Stimulated activated CD4-positive, alpha-beta T cell treated with anti-CD3 and anti-CD28 coated beads, Interleukin-1b, Interleukin-23, amount 100 ng/mL, for 1 hour (primary cell): ENCODE results near the gene ZNF385C.
"Not testable (repeated sequence)": the region's sequence is repeated elsewhere in the genome, so short reads cannot be mapped to it uniquely, and the experiment has no call there.

Experiments used
- DNase-seq, 2 donors: peaks; one replicate each; pipeline ENCODE4 v3.0.0-alpha.2; 2020; ENCODE audit warnings: low read depth in 2 of 2

The ZNF385C gene

DNA sequence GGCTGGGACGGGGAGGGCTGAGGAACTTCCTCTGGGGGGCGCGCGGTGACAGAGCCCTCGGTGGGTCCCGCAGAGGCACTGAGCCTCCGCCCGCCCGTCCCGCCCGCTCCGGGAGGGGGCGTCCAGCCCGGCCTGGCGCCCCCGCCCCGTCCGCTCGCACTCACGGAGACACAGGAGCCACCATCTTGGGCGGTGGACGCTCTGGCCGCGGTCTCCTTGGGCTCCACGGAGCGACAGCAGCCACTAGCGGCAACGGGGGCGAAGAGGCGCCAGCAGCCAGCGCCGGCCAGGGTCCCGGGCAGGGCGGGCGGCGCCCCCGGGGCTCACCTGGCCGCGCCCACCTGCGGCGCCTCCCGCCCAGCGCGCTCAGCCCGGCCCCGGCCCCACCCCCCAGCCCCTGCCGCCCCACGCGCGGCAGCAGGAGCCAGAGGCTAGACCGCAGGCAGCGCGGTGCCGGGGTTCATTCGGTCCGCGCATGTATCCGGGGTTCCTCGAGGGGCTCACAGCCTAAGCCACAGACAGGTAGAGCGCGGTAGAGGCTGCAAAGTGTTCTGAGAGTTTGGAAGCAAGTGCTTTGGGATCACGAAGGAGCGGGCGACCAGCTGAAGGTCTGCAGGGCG, 47.8 kb downstream of the ZNF385C start, which contains the start of gene C17orf113:
Gene C17orf113 (minus strand): TSS at position 209 of the 620 bp plus-strand sequence. CDS start 7,225 bp downstream, outside the sequence.
- DNase-seq = no peak

DNA sequence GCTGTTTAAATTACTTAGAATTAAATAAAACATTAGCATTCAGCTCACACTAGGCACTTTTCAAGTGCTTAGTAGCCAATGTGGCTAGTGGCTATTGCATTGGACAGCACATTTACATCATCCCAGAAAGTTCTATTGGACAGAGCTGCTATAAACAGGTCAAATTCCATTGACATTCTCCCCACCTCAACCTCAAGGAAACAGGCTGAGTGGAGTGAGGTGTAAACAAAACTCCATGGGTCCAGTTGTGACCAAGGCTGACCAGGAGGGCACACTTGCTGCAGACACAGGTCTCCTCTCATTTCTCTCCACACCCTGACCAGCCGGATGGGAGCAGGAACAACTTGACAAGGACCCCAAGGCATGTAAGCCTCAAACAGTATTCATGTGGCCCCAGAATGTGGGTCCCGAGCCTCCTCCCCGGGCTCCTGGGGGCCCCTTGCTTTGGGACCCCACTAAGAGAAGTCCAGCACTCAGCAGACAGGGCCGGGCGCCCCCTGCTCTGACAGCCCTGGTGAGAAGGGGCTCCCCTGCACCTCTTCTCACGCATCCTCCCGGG, 48.4 kb downstream of the ZNF385C start:
- DNase-seq = no peak

DNA sequence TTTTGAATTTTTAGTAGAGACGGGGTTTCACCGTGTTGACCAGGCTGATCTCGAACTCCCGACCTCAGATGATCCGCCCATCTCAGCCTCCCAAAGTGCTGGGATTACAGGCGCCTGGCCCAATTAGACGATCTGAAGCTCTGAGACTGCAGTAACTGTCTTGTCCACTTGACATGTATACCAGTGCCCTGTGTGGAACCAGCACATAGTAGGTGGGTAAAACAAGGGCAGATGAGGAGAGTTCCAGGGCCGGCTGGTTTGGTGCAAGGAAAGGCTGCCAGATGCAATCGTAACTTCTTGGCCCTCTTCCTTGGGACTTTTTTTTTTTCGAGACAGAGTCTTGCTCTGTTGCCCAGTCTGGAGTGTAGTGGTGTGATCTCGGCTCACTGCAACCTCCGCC, 50.9 kb downstream of the ZNF385C start:
- DNase-seq = no peak

DNA sequence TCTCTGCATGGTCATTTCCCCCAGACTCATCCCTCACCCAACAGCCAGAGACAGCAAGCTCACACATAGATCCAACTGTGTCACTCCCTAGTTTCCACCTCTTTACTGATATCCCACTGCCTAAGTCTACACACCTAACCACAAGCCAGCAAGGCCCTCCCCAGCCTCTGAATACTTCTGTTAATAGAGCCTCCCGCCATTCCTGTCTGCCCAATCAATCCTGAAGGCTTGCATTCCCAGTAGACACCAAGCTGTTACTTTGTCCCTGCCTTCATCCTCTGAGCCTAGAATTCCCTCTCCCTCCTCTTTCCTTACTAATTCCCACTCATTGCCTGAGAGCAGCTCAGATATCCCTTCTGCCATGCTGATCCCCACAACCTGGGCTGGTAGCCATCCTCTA, 52.6 kb downstream of the ZNF385C start:
- no peak for DNase-seq

DNA sequence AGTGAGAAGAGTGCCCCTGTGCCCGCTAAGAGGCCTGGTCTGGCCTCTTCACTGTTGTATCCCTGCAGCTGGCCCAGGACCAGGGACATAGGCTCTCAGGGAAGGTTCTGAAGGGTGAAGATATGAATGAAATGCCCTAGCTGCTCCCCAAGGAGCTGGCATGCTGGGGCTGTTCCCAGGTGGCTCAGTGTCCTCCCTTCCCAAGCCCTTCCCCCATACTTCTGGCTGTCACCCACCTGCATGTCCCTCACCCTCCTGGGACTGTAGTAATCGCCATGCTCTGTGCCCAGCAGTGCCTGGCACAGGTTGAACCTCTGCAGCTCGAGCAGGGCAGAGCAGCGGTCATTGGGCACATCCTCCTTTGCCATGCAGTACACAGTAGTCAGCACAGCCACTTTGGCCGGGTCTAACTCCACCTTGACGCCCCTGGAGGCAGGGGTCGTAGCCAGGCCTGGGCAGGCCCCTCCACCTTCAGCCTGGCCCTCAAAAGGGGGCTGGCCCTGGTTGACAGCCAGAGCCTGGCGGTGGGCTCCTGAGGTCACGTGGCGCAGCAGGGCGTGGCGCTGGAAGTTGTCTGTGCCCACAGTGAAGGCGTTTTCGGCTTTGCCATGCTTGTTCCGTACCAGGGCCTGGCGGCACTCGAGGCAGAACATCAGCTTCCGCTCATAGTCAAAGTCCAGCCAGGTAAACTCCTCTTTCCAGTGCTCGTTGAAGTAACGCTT, 55.5 kb downstream of the ZNF385C start:
- DNase-seq = no peak

DNA sequence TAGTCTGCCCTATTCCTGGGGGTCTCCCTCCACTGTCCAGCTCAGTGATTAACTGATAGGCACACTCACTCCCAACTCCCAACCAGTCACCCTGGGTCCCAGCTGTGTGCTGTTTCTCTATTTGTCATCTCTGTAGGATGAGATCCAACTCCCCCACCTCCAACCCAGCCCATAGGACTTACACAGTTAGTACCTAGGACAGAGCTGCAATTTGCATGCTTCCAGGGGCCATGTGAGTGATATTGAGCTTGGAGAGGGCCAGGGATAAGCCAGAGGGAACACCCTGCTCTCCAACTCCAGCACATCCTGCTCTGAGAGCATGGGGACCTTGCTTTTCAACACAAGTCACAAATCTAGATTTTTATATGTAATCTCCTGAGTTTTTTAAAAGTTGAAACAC, 56.7 kb downstream of the ZNF385C start:
- DNase-seq = no peak

DNA sequence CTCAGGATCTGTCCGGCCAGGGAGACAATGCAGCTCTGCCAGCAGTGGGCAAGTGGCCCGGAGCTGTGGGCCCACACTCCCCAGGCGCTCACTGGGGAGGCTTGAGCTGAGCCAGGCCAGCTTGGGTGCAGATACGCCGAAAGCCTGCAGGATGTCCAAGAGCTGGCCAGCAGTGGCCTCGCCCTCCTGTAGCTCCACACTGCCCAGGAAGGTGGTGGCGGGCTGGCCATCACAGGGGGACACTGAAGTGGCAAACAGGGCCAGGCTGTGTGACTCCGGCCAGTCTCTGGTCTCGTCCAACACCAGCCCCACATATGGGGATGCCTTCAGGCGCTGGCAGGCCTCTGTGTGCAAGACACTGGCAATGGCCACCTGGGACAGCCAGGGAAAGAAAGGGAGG, 57.5 kb downstream of the ZNF385C start:
- DNase-seq = no peak

DNA sequence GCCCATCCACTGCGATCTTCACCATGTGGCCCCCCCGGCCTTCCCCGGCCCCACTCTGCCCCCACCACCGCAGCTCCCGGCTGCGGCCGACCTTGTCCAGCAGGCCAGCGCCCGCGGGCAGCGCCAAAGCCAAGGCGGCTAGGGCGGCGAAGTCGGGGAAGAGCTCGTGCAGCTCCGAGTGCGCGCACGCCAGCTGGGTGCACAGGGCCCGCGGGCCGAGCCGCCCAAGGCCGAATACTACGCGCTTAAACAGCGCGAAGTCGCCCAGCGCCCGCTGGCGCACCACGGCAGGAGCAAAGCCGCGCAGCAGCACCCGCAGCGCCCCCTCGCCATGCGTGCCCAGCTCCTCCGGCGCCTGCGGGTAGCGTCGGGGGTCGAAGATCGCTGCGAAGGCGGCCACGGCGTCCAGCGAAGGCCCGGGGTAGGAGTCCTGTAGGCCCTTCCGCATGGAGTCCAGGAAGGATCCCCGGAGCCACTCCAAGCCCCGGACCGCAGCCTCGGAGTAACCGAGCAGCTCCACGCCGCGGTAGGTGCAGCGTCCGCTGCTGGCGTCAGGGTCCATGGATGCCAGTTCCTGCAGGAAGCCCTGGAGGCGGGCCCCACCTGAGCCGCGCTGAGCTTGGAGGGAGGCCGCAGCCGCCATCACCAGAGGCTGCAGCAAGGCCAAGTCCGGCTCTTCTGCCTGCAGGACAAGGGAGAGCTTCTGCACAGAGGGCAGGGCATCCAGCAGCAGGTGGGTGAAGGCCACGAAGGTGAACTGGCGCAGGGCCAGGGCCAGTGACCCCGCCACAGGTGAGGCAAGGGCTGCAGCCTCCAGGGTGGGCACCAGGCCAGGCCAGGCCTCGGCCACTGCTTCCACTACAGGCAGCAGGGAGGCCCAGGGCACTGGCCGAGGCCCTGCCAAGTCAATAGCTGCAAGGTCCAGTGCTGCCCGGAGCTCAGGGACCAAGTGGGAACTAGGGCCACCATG, 58.2 kb downstream of the ZNF385C start:
- DNase-seq = no peak

DNA sequence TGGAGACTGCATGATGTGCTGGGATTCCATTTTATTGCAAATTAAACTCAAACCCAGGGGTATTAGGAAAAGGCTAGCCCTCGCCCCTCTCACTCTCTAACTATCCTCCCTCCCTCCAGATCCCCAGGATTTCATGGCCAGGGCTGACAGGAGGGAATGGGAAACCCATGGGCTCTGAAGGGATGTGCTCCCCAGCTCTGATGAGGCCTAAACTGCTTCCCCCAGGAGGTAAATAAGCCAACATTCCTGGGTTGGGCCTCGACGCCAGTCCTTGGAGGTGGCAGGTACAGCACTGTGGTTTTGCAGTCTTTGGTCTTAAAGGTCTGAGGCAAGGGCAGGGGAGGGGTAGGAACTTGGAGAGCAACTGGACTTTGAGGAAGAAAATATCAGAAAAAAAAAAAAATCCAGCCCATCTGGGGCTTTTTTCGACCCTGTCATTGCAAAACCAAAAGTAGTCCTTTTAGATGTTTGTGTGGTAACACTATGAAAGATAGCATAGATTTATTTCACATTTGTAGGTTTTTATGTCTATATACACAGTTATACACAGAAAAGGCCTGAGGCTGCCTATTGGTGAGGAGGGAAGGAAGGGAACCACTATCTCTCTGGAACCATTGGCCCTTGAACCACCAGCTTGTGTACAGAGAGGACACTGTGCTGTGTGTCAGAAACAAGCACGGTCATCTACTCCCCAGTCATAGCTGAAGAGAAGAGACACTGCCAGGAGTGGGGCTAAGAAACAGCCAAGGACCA, 59.9 kb downstream of the ZNF385C start:
- DNase-seq = no peak

DNA sequence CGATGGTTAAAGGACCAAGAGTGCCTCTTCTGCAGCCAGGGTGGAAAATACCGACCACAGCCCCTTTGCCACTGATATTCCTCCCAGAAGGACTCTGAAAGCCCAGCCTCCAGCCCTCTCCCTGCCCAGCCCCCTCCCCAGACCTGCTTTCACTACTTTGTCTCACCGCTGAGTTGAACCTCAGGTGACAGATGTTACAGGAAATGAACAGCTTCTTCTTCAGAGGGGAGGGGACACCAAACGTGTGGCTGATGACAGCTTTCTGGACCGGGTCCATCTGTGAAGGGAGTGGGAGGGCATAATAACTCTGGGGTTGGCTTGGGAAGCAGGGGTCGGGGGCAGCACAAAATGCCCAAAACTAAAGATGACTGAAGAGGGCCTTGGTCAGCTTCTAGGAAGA, 64.2 kb downstream of the ZNF385C start:
- DNase-seq = no peak

DNA sequence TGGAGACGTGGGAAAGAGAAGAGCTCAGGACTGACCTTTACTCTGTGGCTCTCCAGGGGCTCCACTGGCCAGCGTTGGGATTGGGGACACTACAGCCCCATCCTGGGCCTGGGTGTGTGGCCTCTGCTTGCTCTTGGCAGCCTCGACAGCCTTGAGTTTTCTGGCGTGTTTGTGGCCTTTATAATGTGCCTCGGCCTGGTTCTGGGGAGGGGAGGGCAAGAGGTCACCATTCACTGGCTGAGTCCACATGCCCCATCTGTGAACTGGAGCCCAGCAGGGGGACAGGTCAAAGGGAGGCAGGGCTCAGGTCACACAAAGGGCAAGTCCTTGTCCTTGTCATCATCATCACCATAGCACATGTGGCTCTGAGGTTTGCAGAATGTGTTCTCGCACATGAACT, 66.7 kb downstream of the ZNF385C start:
- no peak for DNase-seq

DNA sequence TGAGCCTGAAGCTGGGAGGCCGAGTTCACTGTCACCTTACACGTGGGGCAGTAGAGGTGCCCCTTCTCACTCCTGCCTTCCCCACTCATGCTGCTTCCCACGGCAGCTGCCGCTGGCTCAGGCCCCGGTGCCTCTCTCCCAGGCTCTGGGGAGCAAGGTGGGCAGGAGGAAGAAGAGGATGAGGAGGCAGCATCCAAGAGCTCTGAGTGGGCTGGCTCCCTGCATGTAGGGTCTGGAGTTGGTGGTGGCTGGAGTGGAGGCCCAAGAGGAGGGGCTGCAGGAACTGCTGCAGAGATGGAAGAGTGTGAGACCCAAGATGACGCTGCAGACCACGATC, 69.5 kb downstream of the ZNF385C start:
- no peak for DNase-seq

DNA sequence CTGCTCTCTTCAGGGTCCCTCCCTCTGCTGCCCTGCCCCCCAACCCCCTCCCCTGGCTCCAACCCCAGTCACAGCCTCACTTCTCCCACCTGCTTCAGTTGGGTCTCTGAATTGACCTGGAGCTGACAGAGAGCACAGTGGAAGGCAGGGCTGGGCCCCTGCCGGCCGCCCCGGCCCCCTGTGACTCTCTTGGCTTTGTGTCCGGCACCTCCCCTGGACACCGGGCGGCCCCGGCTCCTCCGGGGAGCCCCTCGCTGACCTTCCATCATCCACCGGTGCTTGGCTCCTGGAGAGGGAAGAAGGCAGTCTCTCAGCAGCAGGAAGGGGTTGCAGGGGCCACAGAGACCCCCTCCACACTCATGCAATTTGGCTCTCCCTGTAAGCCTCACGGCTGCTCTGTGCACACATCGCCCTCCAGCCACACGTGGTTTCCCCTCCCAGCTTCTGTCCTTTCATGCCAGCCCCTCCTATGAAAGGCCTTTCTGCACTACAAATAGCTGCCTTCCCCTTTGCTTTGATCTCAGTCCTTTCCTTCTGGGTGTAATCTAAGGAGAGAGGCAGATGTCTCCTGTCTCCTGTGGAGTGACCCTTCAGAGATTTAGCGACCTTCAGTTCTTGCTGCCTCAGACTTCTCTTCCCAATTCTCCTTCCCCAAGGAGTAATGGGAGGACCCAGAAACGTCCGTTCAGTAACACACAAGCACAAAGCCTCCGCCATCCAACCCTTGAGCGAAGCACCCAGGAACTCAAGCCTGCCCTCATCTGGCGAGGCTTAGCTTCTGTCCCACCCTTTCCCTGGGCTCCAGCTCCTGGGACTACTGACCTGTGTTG, 70.1 kb downstream of the ZNF385C start:
- no peak for DNase-seq

DNA sequence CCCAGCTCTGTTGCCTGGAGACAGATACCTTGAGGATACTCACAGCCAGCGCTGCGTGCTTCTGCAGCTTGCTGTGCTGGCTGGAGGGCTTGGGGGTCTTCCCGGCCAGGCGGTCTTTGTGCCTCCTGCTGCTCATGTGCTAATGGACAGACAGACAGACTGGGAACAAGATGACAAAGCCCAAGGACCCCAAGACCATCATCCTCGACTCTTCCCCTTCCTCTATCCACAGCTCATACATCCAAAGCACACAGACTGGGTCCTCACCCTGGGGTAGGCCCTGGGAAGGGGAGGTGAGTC, 70.7 kb downstream of the ZNF385C start:
- no peak for DNase-seq

DNA sequence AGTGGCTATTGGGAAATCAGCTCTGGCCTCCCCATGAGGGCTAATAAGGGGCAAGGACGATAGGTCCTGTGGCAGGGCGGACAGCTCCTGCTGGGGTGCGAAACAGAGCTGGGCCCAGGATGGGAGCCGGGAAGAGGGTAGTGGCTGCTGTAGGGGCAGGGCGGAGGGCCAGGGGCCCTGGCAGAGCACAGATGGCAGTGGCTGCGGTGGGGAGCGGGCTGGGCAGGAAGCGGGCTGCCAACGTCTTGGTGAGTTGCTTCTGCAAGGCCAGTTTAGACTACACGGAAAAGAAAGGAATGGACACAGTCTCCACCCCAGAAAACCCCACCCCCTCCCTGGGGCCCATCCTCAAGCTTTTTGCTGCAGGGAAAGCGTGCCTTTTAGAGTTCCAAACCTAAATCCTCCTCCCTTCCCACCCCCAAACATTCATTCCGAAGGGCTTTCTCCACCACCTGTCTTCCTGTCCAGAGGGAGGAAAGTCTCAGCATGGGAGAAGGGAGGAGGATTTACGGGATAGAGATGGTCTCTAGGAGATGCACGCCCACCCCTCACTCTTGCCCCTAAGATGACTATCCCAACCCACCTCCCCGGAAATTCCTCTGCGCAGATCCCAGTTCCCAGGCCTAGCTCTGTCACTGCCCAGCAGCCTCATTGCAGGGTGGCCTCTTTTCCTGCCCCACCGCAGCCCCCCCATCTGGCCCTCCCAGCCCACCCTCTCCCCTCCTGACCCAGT, 71.2 kb downstream of the ZNF385C start:
- DNase-seq = no peak

DNA sequence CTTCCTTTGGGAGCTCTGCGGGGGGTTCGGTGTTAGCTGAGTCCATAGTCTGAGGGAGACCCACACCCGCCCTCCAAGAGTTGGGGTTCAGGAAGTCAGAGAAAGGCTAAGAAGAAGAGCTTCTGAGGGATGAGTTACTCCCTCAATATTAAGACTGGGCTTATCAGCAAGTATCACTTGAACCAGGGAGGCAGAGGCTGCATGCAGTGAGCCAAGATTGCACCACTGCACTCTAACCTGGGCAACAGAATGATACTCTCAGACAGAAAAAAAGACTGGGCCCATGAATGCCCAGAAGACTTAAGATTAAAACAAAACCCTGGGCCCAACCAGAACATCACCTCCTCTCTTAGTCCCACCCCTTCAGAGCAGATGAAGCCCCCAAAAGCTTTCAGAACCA, 72.3 kb downstream of the ZNF385C start:
- no peak for DNase-seq

DNA sequence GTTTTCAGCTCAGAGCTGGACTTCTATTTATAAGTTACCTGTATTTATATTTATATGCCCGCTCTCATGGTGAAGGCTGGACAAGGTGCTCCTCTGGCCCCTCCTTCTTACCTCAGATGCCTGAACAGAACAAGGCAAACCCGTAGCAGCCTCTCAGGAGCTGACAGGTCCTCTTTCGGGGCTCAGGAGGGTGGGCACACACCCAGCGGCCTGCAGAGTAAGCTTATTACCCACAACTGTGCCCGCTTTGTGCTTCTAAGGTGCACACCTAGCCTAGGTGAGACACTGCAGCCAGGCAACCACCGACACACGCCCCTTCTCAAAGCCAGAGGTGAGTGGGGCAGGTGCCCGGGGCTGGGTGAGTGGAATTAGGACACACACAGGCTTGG, 73.1 kb downstream of the ZNF385C start:
- DNase-seq = no peak

DNA sequence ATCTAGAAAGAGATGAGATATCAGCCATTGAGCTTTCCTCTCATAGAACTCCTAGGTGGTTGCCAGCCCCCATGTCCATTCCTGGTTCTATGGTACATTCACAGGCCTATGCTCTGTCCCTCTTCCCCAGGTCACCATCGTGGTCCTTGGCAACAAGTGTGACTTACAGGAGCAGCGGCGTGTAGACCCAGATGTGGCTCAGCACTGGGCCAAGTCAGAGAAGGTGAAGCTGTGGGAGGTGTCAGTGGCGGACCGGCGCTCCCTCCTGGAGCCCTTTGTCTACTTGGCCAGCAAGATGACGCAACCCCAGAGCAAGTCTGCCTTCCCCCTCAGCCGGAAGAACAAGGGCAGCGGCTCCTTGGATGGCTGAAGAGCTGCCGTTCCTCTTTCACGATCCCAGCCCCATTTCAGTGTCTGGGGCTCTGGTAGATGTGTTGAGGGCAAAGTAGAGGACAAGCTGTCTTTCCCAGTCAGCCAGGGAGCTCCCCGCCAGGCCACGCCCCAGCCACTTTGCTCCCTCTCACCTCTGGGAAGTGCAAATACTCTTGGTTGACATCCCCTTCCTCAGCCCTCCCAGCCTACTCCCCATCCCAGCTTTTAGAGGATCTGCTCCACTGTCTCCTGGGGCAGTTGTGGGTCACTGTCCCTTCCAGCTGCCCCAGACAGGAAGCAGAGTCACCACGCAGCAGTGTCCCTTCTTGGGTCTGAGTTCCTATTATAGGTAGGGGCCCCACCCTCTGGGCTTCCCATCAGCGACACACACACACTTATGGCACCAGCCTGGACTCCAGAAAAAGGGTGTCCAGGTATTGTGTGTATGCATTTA, 74.5 kb downstream of the ZNF385C start:
- DNase-seq = no peak

DNA sequence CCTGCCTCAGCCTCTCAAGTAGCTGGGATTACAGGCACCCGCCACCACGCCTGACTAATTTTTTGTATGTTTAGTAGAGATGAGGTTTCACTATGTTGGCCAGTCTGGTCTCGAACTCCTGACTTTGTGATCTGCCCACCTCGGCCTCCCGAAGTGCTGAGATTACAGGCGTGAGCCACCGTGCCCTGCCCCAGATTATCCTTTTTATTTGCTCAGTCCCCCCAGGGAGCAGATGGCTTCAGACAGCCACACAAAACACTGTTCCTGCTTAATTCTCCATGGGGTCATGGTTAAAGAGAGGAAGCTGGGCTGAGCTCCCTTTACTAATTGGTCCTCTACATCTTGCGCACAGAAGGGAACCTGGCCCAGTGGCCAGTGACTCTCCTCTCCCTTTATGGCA, 77.4 kb downstream of the ZNF385C start:
- DNase-seq = not testable (repeated sequence)
